GM18951 (cell line): Measurements from ENCODE around the gene PDCD2.
"Not testable (repeated sequence)": the region's sequence is repeated elsewhere in the genome, so short reads cannot be mapped to it uniquely, and the experiment has no call there.

ENCODE experiments used
- POLR2A ChIP-seq: IDR thresholded peaks from 4 replicates; pipeline ENCODE4 v1.6.1; 2011; ENCODE audit warnings: mild to moderate bottlenecking; ENCODE audit not compliant: insufficient read length, insufficient read depth; ENCODE audit errors: extremely low read depth
- in situ Hi-C: fragments of 300-500 bp; cut with MboI; formaldehyde crosslinking; loops from one replicate; pipeline ENCODE4 v1.12.0; 2022; ENCODE audit warnings: low sequenced_read_pairs, mixed read lengths, inconsistent platforms; ENCODE audit not compliant: unreplicated experiment

Gene PDCD2

DNA sequence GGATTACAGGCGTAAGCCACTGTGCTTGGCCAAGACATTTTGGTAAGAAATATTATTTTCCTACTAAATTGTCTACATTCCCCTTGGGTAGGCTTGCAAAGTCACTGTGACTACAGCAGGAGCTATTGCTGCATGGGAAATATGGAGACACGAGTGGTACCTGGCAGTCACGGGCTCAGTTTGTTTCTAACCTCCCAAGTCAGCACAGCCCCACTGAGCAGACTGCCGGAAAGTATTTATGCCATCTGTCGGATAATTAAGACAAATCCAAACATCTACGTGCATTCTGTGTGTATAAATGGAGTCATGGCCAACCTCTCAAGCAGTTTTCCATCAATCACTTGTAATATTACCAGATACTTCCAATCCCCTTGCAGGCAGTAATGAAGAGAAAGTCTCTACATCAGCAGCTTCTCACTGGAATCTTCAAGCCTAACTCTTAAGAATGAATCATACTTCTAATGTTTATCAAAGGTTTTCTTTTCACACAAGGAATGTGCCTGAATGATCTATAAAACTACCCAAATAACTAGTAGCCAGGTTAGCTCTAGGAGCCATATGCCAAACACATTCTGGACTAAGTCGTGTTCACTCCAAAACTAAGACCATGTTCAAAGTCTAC, 51.5 kb downstream of the PDCD2 start:
- no peak for TF ChIP-seq POLR2A
- in situ Hi-C loops = no loop called here

DNA sequence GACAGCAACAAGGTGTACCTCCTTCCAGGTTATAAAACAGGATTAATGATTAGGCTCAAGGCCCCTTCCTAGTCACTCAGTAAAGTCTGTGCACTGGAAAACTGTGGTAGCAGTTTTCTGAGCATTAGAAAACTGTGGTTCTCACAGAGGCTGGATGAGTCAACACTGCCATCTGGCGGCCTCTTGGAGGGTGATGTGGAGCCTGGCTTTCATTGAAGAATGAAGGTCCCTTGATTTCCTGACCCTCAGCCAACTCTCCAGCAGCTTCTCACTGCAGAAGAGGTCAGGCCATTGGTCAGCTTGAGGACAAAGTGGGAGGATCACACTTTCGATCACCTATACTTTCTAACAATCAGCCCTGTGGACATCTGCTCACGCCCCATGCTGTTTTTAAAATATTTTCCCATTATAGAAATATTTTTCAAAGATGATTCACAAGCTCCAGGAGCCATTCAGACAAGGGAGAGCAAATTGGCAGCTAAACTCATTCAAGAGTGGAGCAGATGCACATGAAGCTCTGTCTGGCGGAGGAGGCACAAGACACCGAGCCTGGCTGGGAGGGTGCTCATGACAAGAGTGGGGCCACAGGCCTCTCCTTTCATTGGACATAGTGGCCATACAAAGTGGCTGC, 54.5 kb downstream of the PDCD2 start:
- TF ChIP-seq POLR2A = no peak
- in situ Hi-C loops = no loop called here

DNA sequence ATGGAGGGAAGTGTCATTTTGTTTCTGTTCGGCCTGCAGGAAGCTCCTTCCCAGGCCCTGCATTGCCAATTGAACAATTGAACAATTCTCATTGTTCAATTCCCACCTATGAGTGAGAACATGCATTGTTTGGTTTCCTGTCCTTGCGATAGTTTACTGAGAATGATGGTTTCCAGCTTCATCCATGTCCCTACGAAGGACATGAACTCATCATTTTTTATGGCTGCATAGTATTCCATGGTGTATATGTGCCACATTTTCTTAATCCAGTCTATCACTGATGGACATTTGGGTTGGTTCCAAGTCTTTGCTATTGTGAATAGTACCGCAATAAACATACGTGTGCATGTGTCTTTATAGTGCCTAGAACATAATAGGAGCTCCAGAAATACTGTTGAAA, 56.4 kb downstream of the PDCD2 start:
- in situ Hi-C loops = not testable (repeated sequence)

DNA sequence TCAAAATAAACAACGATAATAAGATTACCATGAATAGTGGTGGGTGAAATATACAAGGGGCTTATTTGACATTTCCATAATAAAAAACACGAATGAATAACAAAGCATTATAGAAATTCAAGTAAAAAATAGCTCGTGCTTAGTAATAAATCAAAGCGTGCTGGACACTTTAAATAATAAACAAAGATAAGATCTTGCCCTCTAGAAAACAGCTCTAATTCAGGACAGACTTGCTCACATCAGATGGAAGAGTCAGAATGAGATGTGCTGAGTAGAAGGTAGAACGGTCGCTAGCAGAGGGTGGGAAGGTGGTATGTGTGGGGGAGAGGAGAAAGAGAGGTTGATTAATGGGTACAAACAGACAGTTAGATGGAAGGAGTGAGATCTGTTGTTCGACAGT, 58.6 kb downstream of the PDCD2 start:
- TF ChIP-seq POLR2A = no peak
- in situ Hi-C loops = no loop called here
